ENCODE data around the gene CXCL9.
"Not testable (repeated sequence)": the region's sequence is repeated elsewhere in the genome, so short reads cannot be mapped to it uniquely, and the experiment has no call there.

Gene CXCL9

GRCh38 chr4:76011700-76012387 is 4.5 kb upstream of the CXCL9 start:
- DNase-seq (ENCODE audit: low spot score), result peak; percentile 71

GRCh38 chr4:76011018-76011670 is 3.8 kb upstream of the CXCL9 start:
- DNase-seq (ENCODE audit: low spot score), result no peak

GRCh38 chr4:76010576-76010975 is 3.3 kb upstream of the CXCL9 start:
- no peak for DNase-seq (ENCODE audit: low spot score)

GRCh38 chr4:76009311-76009710 is 2.0 kb upstream of the CXCL9 start:
- no peak for DNase-seq (ENCODE audit: low spot score)

GRCh38 chr4:76003620-76004019 is 3.7 kb downstream of the CXCL9 start:
- no peak for DNase-seq (ENCODE audit: low spot score)

- no peak for DNase-seq (ENCODE audit: low spot score)
Observed at GRCh38 chr4:76003035-76003434, 4.3 kb downstream of the CXCL9 start.

- DNase-seq (ENCODE audit: low spot score), result no peak
Observed at GRCh38 chr4:76002176-76002575, 5.1 kb downstream of the CXCL9 start.

- DNase-seq (ENCODE audit: low spot score), result no peak
Observed at GRCh38 chr4:76001700-76002099, 5.6 kb downstream of the CXCL9 start.

GRCh38 chr4:76000279-76000678 is 7.0 kb downstream of the CXCL9 start:
- DNase-seq (ENCODE audit: low spot score), result no peak

GRCh38 chr4:75998525-75999147 is 8.7 kb downstream of the CXCL9 start:
- not testable (repeated sequence) for DNase-seq (ENCODE audit: low spot score)

- no peak for DNase-seq (ENCODE audit: low spot score)
Observed at GRCh38 chr4:75997946-75998345, 9.4 kb downstream of the CXCL9 start.

- no peak for DNase-seq (ENCODE audit: low spot score)
Observed at GRCh38 chr4:75997081-75997480, 10.2 kb downstream of the CXCL9 start.

- DNase-seq (ENCODE audit: low spot score), result peak; percentile 34
Observed at GRCh38 chr4:75995727-75996126, 11.6 kb downstream of the CXCL9 start.

- no peak for DNase-seq (ENCODE audit: low spot score)
Observed at GRCh38 chr4:75992462-75992861, 14.8 kb downstream of the CXCL9 start.

GRCh38 chr4:75989846-75990528 is 17.3 kb downstream of the CXCL9 start:
- no peak for DNase-seq (ENCODE audit: low spot score)

GRCh38 chr4:75985116-75985515 is 22.2 kb downstream of the CXCL9 start:
- DNase-seq (ENCODE audit: low spot score), result peak; percentile 85

- no peak for DNase-seq (ENCODE audit: low spot score)
Observed at GRCh38 chr4:75980576-75980975, 26.7 kb downstream of the CXCL9 start.

GRCh38 chr4:75976177-75976576 is 31.1 kb downstream of the CXCL9 start:
- DNase-seq (ENCODE audit: low spot score), result no peak

- no peak for DNase-seq (ENCODE audit: low spot score)
Observed at GRCh38 chr4:75973766-75974165, 33.5 kb downstream of the CXCL9 start.

- DNase-seq (ENCODE audit: low spot score), result no peak
Observed at GRCh38 chr4:75968084-75968483, 39.2 kb downstream of the CXCL9 start.

GRCh38 chr4:75963558-75963957 is 43.8 kb downstream of the CXCL9 start:
- no peak for DNase-seq (ENCODE audit: low spot score)

- DNase-seq (ENCODE audit: low spot score), result not testable (repeated sequence)
Observed at GRCh38 chr4:75962072-75962471, 45.2 kb downstream of the CXCL9 start.

GRCh38 chr4:75958546-75958945 is 48.8 kb downstream of the CXCL9 start:
- not testable (repeated sequence) for DNase-seq (ENCODE audit: low spot score)
